Measurements from ENCODE around the gene MTRR. TPM values are rescaled to one million over a fixed set of nuclear protein-coding genes. Genes with fewer than 3 reads are reported as not detected.

Gene MTRR
- total RNA-seq, 1 donor from 2014 or later: 33.1 TPM

- TF ChIP-seq POLR2A (IDR thresholded peaks at IDR 0.05): no peak
- TF ChIP-seq POLR2AphosphoS5 (IDR thresholded peaks at IDR 0.05; ENCODE audit: insufficient read depth in 1 of 2, low read depth in 1 of 2): peak in 1 of 2 donors; percentile 26
- H3K36me3 ChIP-seq: no peaks in the 10 kb centered on the region
Observed at GRCh38 chr5:7827610-7828009, 41.3 kb upstream of the MTRR start.

GRCh38 chr5:7828269-7828668 lies 40.7 kb upstream of the MTRR start:
- Histone ChIP-seq H3K36me3 (no peaks in the 10 kb centered on the region), H3K4me3 (no peak overlapping the region), H3K27ac (no peak overlapping the region), H3K9me3 (no peaks in the 10 kb centered on the region), H3K4me1 (no peaks in the 10 kb centered on the region), H3K27me3 (no peaks in the 10 kb centered on the region)
- intact Hi-C loops (cut with DNase I): no loop called here
- TF ChIP-seq CTCF (IDR thresholded peaks at IDR 0.05) (no peak), POLR2AphosphoS5 (IDR thresholded peaks at IDR 0.05; ENCODE audit: insufficient read depth in 1 of 2, low read depth in 1 of 2) (no peak), POLR2A (IDR thresholded peaks at IDR 0.05) (no peak)
- no peak for DNase-seq (ENCODE audit: extremely low spot score in 2 of 2)

More at GRCh38 chr5:7827610-7828009, 41.3 kb upstream of the MTRR start:
- H3K27me3 ChIP-seq: no peaks in the 10 kb centered on the region
- H3K27ac ChIP-seq: peak overlapping the region; percentile 44
- intact Hi-C loops (cut with DNase I): no loop called here
- no peaks in the 10 kb centered on the region for H3K9me3 ChIP-seq
- no peak overlapping the region for H3K4me3 ChIP-seq
- DNase-seq (ENCODE audit: extremely low spot score in 2 of 2): no peak
- H3K4me1 ChIP-seq: no peaks in the 10 kb centered on the region

- no peak for TF ChIP-seq CTCF (IDR thresholded peaks at IDR 0.05)
- no peak for TF ChIP-seq POLR2A (IDR thresholded peaks at IDR 0.05)
- TF ChIP-seq POLR2AphosphoS5 (IDR thresholded peaks at IDR 0.05; ENCODE audit: insufficient read depth in 1 of 2, low read depth in 1 of 2): no peak
- DNase-seq (ENCODE audit: extremely low spot score in 2 of 2): no peak
- Histone ChIP-seq H3K27me3 (no peaks in the 10 kb centered on the region), H3K4me1 (no peaks in the 10 kb centered on the region), H3K4me3 (no peak overlapping the region), H3K36me3 (no peaks in the 10 kb centered on the region), H3K9me3 (no peaks in the 10 kb centered on the region), H3K27ac (no peak overlapping the region)
- intact Hi-C loops (cut with DNase I): no loop called here
Observed at GRCh38 chr5:7834982-7835381, 34.0 kb upstream of the MTRR start.

GRCh38 chr5:7837403-7837802 lies 31.5 kb upstream of the MTRR start:
- no peak for DNase-seq (ENCODE audit: extremely low spot score in 2 of 2)
- Histone ChIP-seq H3K36me3 (no peaks in the 10 kb centered on the region), H3K4me3 (no peak overlapping the region), H3K27ac (no peak overlapping the region), H3K27me3 (no peaks in the 10 kb centered on the region), H3K4me1 (no peaks in the 10 kb centered on the region), H3K9me3 (no peaks in the 10 kb centered on the region)
- TF ChIP-seq CTCF (IDR thresholded peaks at IDR 0.05): no peak
- TF ChIP-seq POLR2A (IDR thresholded peaks at IDR 0.05): no peak
- no peak for TF ChIP-seq POLR2AphosphoS5 (IDR thresholded peaks at IDR 0.05; ENCODE audit: insufficient read depth in 1 of 2, low read depth in 1 of 2)
- intact Hi-C loops (cut with DNase I): no loop called here

GRCh38 chr5:7842531-7842930 lies 26.4 kb upstream of the MTRR start:
- no peaks in the 10 kb centered on the region for H3K27me3 ChIP-seq
- no peak overlapping the region for H3K4me3 ChIP-seq
- DNase-seq (ENCODE audit: extremely low spot score in 2 of 2): no peak
- intact Hi-C loops (cut with DNase I): no loop called here
- TF ChIP-seq CTCF (IDR thresholded peaks at IDR 0.05) (no peak), POLR2A (IDR thresholded peaks at IDR 0.05) (no peak), POLR2AphosphoS5 (IDR thresholded peaks at IDR 0.05; ENCODE audit: insufficient read depth in 1 of 2, low read depth in 1 of 2) (no peak)
- peak overlapping the region; percentile 36 for H3K27ac ChIP-seq
- H3K9me3 ChIP-seq: no peaks in the 10 kb centered on the region
- no peaks in the 10 kb centered on the region for H3K4me1 ChIP-seq
- no peaks in the 10 kb centered on the region for H3K36me3 ChIP-seq

Data from vagina (tissue), 2 donors.